LNCaP clone FGC (cell line): Measurements from ENCODE around the gene RASA2.
"Not testable (repeated sequence)": the region's sequence is repeated elsewhere in the genome, so short reads cannot be mapped to it uniquely, and the experiment has no call there.

ENCODE experiments used
- DNase-seq: peaks from one replicate; pipeline ENCODE4 v3.0.0-alpha.2; 2011; ENCODE audit warnings: low read depth
- H3K4me3 ChIP-seq: 2 replicates; pipeline ENCODE4 v1.5.1; 2011; ENCODE audit warnings: mild to moderate bottlenecking, low read depth, low read length, control low read depth
- CTCF ChIP-seq: IDR thresholded peaks from 2 replicates; pipeline ENCODE4 v1.5.1; 2012; ENCODE audit warnings: mild to moderate bottlenecking; ENCODE audit not compliant: control insufficient read depth, insufficient read depth; ENCODE audit errors: extremely low read depth

The RASA2 gene

GRCh38 chr3:141529717-141530414, 43.0 kb downstream of the RASA2 start:
- no peak for TF ChIP-seq CTCF
- DNase-seq, result no peak
- no peak overlapping the region for H3K4me3 ChIP-seq

- H3K4me3 ChIP-seq, result no peak overlapping the region
- no peak for DNase-seq
- no peak for TF ChIP-seq CTCF
Observed at GRCh38 chr3:141530415-141530768, 43.6 kb downstream of the RASA2 start.

GRCh38 chr3:141532609-141533008, 45.8 kb downstream of the RASA2 start:
- H3K4me3 ChIP-seq, result no peak overlapping the region
- no peak for TF ChIP-seq CTCF
- DNase-seq, result no peak

GRCh38 chr3:141536017-141536416, 49.2 kb downstream of the RASA2 start:
- H3K4me3 ChIP-seq, DNase-seq: not testable (repeated sequence)

- no peak overlapping the region for H3K4me3 ChIP-seq
- no peak for TF ChIP-seq CTCF
- DNase-seq, result no peak
Observed at GRCh38 chr3:141537856-141538255, 51.0 kb downstream of the RASA2 start.

- no peak for DNase-seq
- no peak overlapping the region for H3K4me3 ChIP-seq
- TF ChIP-seq CTCF, result no peak
Observed at GRCh38 chr3:141538568-141539240, 51.9 kb downstream of the RASA2 start.

- no peak for TF ChIP-seq CTCF
- H3K4me3 ChIP-seq, result no peak overlapping the region
- no peak for DNase-seq
Observed at GRCh38 chr3:141539431-141540187, 52.8 kb downstream of the RASA2 start.
